SK-N-SH (cell line): Measurements from ENCODE around the gene VSIG8.

Experiments
- CTCF ChIP-seq: fragments of 200-600 bp; sonication (generic); IDR thresholded peaks from 2 replicates; pipeline ENCODE4 v1.6.1; 2017; ENCODE audit warnings: antibody characterized with exemption, mild to moderate bottlenecking, moderate library complexity
- ELF1 ChIP-seq: IDR thresholded peaks from 2 replicates; pipeline ENCODE4 v1.4.0; 2012
- EP300 ChIP-seq, 2 experiments: IDR thresholded peaks; 2 replicates each; pipeline versions ENCODE4 v1.4.0 to v1.6.1; 2012; ENCODE audit warnings: borderline replicate concordance in 1 of 2, low read depth in 1 of 2, low read length in 1 of 2
- IRF3 ChIP-seq: fragments of 150-350 bp; IDR thresholded peaks from 2 replicates; pipeline ENCODE4 v1.6.1; 2016; ENCODE audit warnings: mild to moderate bottlenecking, low read depth, low read length
- JUND ChIP-seq: IDR thresholded peaks from 2 replicates; pipeline ENCODE4 v1.4.0; 2012
- MAX ChIP-seq: IDR thresholded peaks from 2 replicates; pipeline ENCODE4 v1.4.0; 2012; ENCODE audit warnings: low read depth
- NFIC ChIP-seq: IDR thresholded peaks from 2 replicates; pipeline ENCODE4 v1.4.0; 2012; ENCODE audit warnings: borderline replicate concordance
- POLR2AphosphoS5 ChIP-seq: IDR thresholded peaks from 2 replicates; pipeline ENCODE4 v1.6.1; 2012; ENCODE audit warnings: low read depth, low read length
- RAD21 ChIP-seq: IDR thresholded peaks from 2 replicates; pipeline ENCODE4 v1.6.1; 2012; ENCODE audit warnings: mild to moderate bottlenecking, low read length
- RFX5 ChIP-seq: IDR thresholded peaks from 2 replicates; pipeline ENCODE4 v1.6.1; 2012; ENCODE audit warnings: mild to moderate bottlenecking, improper control_type of control experiment, low read length
- SIN3A ChIP-seq: IDR thresholded peaks from 2 replicates; pipeline ENCODE4 v1.6.1; 2012; ENCODE audit warnings: low read depth, mild to moderate bottlenecking, low read length, moderate library complexity, borderline replicate concordance
- YY1 ChIP-seq: IDR thresholded peaks from 2 replicates; pipeline ENCODE4 v1.4.0; 2012; ENCODE audit warnings: low read depth, mild to moderate bottlenecking

- TF ChIP-seq EP300 (IDR thresholded peaks at IDR 0.05; ENCODE audit: borderline replicate concordance in 1 of 2, low read depth in 1 of 2, low read length in 1 of 2) (no peak), RFX5 (no peak), MAX (no peak), CTCF (no peak), JUND (no peak), NFIC (no peak), POLR2AphosphoS5 (no peak), ELF1 (no peak), YY1 (no peak), RAD21 (no peak), SIN3A (no peak), IRF3 (no peak)
These were observed 1.8 kb upstream of the VSIG8 start for GRCh38 chr1:159864262-159864661.
